Stimulated activated CD8-positive, alpha-beta memory T cell treated with anti-CD3 and anti-CD28 coated beads, Interleukin-2, amount 100 ng/mL, for 48 hours (primary cell): ENCODE measurements around the gene PCDHGA4.
"Not testable (repeated sequence)": the region's sequence is repeated elsewhere in the genome, so short reads cannot be mapped to it uniquely, and the experiment has no call there.

Source experiments
- DNase-seq, 2 donors: peaks; one replicate each; pipeline ENCODE4 v3.0.0-alpha.2; 2020; ENCODE audit warnings: low read depth in 2 of 2

Gene PCDHGA4

GRCh38 chr5:141384471-141385267 lies 29.8 kb downstream of the PCDHGA4 start:
- no peak for DNase-seq

GRCh38 chr5:141387557-141388311 lies 32.9 kb downstream of the PCDHGA4 start, which contains the start of gene PCDHGB4:
PCDHGB4 (plus strand) TSS chr5:141387698; CDS start chr5:141387885, 187 bp downstream.
- DNase-seq: not testable (repeated sequence)

- no peak for DNase-seq
Measured at GRCh38 chr5:141388661-141389060, 33.8 kb downstream of the PCDHGA4 start.

- no peak for DNase-seq
Measured at GRCh38 chr5:141389153-141390042, 34.6 kb downstream of the PCDHGA4 start.

GRCh38 chr5:141392429-141393198 lies 37.8 kb downstream of the PCDHGA4 start, which contains the start of gene PCDHGA8:
PCDHGA8 (plus strand) TSS chr5:141392633; CDS start chr5:141392814, 181 bp downstream.
- DNase-seq: no peak

- no peak for DNase-seq
Measured at GRCh38 chr5:141393267-141393666, 38.4 kb downstream of the PCDHGA4 start.

GRCh38 chr5:141394401-141395187 lies 39.8 kb downstream of the PCDHGA4 start:
- DNase-seq: not testable (repeated sequence)

- DNase-seq: not testable (repeated sequence)
Measured at GRCh38 chr5:141397756-141398551, 43.1 kb downstream of the PCDHGA4 start, which contains the start of gene PCDHGB5. PCDHGB5 (plus strand) TSS chr5:141397947; CDS start chr5:141398128, 181 bp downstream.

GRCh38 chr5:141398608-141399007 lies 43.8 kb downstream of the PCDHGA4 start:
- DNase-seq: no peak

- DNase-seq: no peak
Measured at GRCh38 chr5:141399555-141400258, 44.9 kb downstream of the PCDHGA4 start.

GRCh38 chr5:141402553-141403243 lies 47.9 kb downstream of the PCDHGA4 start, which contains the start of gene PCDHGA9:
PCDHGA9 (plus strand) TSS chr5:141402778; CDS start chr5:141402953, 175 bp downstream.
- no peak for DNase-seq

GRCh38 chr5:141403387-141403786 lies 48.6 kb downstream of the PCDHGA4 start:
- DNase-seq: no peak
